Measurements from ENCODE around the gene RNU5B-1.

Gene RNU5B-1

GRCh38 chr15:65285291-65286068 lies 19.0 kb upstream of the RNU5B-1 start:
- peak overlapping the region; percentile 74 for H3K9ac ChIP-seq (ENCODE audit: low read length)
- peak overlapping the region; percentile 92 for H2AFZ ChIP-seq (ENCODE audit: low read depth, low read length, severe bottlenecking)
- TF ChIP-seq, protein P1, sequence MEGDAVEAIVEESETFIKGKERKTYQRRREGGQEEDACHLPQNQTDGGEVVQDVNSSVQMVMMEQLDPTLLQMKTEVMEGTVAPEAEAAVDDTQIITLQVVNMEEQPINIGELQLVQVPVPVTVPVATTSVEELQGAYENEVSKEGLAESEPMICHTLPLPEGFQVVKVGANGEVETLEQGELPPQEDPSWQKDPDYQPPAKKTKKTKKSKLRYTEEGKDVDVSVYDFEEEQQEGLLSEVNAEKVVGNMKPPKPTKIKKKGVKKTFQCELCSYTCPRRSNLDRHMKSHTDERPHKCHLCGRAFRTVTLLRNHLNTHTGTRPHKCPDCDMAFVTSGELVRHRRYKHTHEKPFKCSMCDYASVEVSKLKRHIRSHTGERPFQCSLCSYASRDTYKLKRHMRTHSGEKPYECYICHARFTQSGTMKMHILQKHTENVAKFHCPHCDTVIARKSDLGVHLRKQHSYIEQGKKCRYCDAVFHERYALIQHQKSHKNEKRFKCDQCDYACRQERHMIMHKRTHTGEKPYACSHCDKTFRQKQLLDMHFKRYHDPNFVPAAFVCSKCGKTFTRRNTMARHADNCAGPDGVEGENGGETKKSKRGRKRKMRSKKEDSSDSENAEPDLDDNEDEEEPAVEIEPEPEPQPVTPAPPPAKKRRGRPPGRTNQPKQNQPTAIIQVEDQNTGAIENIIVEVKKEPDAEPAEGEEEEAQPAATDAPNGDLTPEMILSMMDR (IDR thresholded peaks at IDR 0.05; ENCODE audit: insufficient read depth, low read length, poor library complexity, severe bottlenecking) = no peak
- no peak for TF ChIP-seq EZH2phosphoT487 (conservative IDR thresholded peaks at IDR 0.05; ENCODE audit: low read length)
- H3K79me2 ChIP-seq (ENCODE audit: insufficient read depth, low read length) = no peaks in the 10 kb centered on the region
- H4K20me1 ChIP-seq (ENCODE audit: low read depth, low read length) = no peaks in the 10 kb centered on the region
- H3F3A ChIP-seq (ENCODE audit: insufficient read depth) = 0 out of 2 replicates have a peak, but pooled peaks cover 7% of the 10 kb centered on the region
- no peak overlapping the region for H3K27ac ChIP-seq (ENCODE audit: low read depth, low read length)
- no peaks in the 10 kb centered on the region for H3K9me3 ChIP-seq (ENCODE audit: insufficient read depth, low read length)
- no peaks in the 10 kb centered on the region for H3K9me2 ChIP-seq (replicated peaks; ENCODE audit: insufficient read depth, low read length)
- H3K36me3 ChIP-seq (ENCODE audit: low read length) = no peaks in the 10 kb centered on the region
- H3K4me3 ChIP-seq (ENCODE audit: insufficient read depth, low read length, poor library complexity, severe bottlenecking) = peak overlapping the region; percentile 62
- no peaks in the 10 kb centered on the region for H3K27me3 ChIP-seq (ENCODE audit: low read length)
- H3K4me2 ChIP-seq (ENCODE audit: low read depth, low read length, poor library complexity, severe bottlenecking) = peak overlapping the region; percentile 90

DNA sequence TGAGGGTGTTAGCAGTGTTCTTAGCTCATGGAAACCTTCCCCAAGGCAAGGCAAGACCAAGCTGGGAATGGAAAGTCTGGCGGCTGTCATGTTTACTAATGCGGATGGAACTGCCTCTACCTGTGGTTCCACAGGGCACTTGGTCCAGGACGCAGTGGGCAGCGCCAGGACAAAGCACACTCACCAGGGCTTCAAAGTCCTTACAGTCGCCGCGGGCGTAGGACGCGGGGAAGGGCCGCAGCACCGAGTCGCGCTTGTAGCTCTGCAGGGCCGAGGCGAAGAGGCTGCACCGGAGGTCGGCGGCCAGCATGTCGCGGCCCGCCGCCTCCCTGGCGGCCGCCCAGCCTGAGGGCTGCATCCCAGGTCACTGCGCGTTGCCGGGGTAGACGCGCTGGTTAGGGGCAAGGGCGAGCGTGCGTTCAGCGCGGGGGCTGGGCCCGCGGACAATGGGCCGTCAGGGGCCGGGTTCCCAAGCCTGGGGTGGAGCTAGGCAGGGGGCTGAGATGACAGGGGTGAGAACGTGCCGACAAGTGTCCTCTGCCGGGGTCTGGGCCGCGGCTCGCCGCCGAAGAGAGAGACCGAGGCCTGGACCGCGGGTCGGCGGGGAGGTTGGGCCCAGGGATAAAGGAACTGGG lies 18.3 kb upstream of the RNU5B-1 start:
- TF ChIP-seq, protein P1 (IDR thresholded peaks at IDR 0.05; ENCODE audit: insufficient read depth, low read length, poor library complexity, severe bottlenecking) = no peak
- no peak for TF ChIP-seq EZH2phosphoT487 (conservative IDR thresholded peaks at IDR 0.05; ENCODE audit: low read length)
- Histone ChIP-seq H4K20me1 (ENCODE audit: low read depth, low read length) (no peaks in the 10 kb centered on the region), H3K27ac (ENCODE audit: low read depth, low read length) (no peak overlapping the region), H3K36me3 (ENCODE audit: low read length) (no peaks in the 10 kb centered on the region), H3K27me3 (ENCODE audit: low read length) (no peaks in the 10 kb centered on the region), H3K9me3 (ENCODE audit: insufficient read depth, low read length) (no peaks in the 10 kb centered on the region), H3K9ac (ENCODE audit: low read length) (peak overlapping the region; percentile 74), H3K79me2 (ENCODE audit: insufficient read depth, low read length) (no peaks in the 10 kb centered on the region), H2AFZ (ENCODE audit: low read depth, low read length, severe bottlenecking) (peak overlapping the region; percentile 92), H3K9me2 (replicated peaks; ENCODE audit: insufficient read depth, low read length) (no peaks in the 10 kb centered on the region), H3K4me2 (ENCODE audit: low read depth, low read length, poor library complexity, severe bottlenecking) (peak overlapping the region; percentile 90), H3F3A (ENCODE audit: insufficient read depth) (0 out of 2 replicates have a peak, but pooled peaks cover 7% of the 10 kb centered on the region), H3K4me3 (ENCODE audit: insufficient read depth, low read length, poor library complexity, severe bottlenecking) (peak overlapping the region; percentile 62)

- Histone ChIP-seq H3F3A (ENCODE audit: insufficient read depth) (0 out of 2 replicates have a peak, but pooled peaks cover 7% of the 10 kb centered on the region), H3K27me3 (ENCODE audit: low read length) (no peaks in the 10 kb centered on the region), H3K27ac (ENCODE audit: low read depth, low read length) (peak within 1 kb of the TSS; percentile 55)
Observed at GRCh38 chr15:65286704-65287519, 17.6 kb upstream of the RNU5B-1 start, which contains the start of gene PARP16. Gene PARP16, minus strand, starts transcription at chr15:65286883. Its CDS starts 457 bp downstream, at chr15:65286426.

More at GRCh38 chr15:65286704-65287519, 17.6 kb upstream of the RNU5B-1 start, which contains the start of gene PARP16:
- no peaks in the 10 kb centered on the region for H3K9me2 ChIP-seq (replicated peaks; ENCODE audit: insufficient read depth, low read length)
- H2AFZ ChIP-seq (ENCODE audit: low read depth, low read length, severe bottlenecking) = peak within 1 kb of the TSS; percentile 92
- no peaks in the 10 kb centered on the region for H3K36me3 ChIP-seq (ENCODE audit: low read length)
- no peak for TF ChIP-seq EZH2phosphoT487 (conservative IDR thresholded peaks at IDR 0.05; ENCODE audit: low read length)
- H3K9me3 ChIP-seq (ENCODE audit: insufficient read depth, low read length) = no peaks in the 10 kb centered on the region
- H4K20me1 ChIP-seq (ENCODE audit: low read depth, low read length) = no peaks in the 10 kb centered on the region
- H3K4me3 ChIP-seq (ENCODE audit: insufficient read depth, low read length, poor library complexity, severe bottlenecking) = peak within 1 kb of the TSS; percentile 62
- H3K9ac ChIP-seq (ENCODE audit: low read length) = peak within 1 kb of the TSS; percentile 74
- no peaks in the 10 kb centered on the region for H3K79me2 ChIP-seq (ENCODE audit: insufficient read depth, low read length)
- H3K4me2 ChIP-seq (ENCODE audit: low read depth, low read length, poor library complexity, severe bottlenecking) = peak within 1 kb of the TSS; percentile 90

Measured in SU-DHL-6 (cell line).